PC-9 (cell line): Measurements from ENCODE around the gene LOXL4.

Experiments
- EZH2 ChIP-seq: fragments of 200-600 bp; sonication (generic); IDR thresholded peaks from 2 replicates; pipeline ENCODE4 v1.8.0; 2017; ENCODE audit warnings: antibody characterized with exemption, low read depth
- TF ChIP-seq, protein P1 (sequence below): fragments of 200-600 bp; sonication (generic); conservative IDR thresholded peaks from 2 replicates; pipeline ENCODE4 v1.6.1; 2017; ENCODE audit warnings: mixed run types, antibody characterized with exemption, mild to moderate bottlenecking, moderate library complexity

DNA sequence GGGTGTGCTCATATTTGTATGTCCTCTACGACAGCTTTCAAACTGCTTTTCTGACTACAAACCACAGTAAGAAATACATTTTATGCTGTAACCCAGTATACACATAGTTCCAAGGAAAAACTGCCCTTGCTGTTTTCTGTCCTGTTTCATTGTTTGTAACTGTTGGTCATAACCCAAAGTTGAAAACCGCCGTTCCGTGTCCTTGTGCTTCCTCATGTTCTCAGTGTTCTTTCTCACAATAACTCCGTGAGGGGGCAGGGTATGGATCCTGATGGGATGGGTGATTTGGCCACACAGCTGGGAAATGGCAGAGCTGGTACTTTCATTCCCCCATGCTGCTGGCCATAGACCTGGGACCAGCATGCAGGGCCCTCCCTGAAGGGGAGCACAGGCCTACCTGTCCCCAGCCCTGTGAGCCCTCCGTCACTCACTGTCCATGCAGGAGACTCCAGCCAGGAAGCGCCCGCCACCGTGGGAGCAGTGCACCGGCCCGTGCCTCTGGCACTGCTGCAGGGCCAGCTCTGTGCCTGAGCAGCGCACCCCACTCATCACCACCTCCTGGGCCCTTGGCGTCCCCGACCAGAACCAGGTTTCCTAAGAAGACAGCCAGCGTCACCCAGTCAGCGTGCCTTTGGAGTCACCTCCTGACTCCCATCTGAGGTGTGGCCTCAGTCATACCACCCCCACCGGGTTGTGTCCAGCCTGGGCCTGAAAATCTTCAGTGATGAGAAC, 12.7 kb downstream of the LOXL4 start:
- TF ChIP-seq, protein P1, sequence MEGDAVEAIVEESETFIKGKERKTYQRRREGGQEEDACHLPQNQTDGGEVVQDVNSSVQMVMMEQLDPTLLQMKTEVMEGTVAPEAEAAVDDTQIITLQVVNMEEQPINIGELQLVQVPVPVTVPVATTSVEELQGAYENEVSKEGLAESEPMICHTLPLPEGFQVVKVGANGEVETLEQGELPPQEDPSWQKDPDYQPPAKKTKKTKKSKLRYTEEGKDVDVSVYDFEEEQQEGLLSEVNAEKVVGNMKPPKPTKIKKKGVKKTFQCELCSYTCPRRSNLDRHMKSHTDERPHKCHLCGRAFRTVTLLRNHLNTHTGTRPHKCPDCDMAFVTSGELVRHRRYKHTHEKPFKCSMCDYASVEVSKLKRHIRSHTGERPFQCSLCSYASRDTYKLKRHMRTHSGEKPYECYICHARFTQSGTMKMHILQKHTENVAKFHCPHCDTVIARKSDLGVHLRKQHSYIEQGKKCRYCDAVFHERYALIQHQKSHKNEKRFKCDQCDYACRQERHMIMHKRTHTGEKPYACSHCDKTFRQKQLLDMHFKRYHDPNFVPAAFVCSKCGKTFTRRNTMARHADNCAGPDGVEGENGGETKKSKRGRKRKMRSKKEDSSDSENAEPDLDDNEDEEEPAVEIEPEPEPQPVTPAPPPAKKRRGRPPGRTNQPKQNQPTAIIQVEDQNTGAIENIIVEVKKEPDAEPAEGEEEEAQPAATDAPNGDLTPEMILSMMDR = no peak
- TF ChIP-seq EZH2 = no peak
